Lower leg skin (tissue), 3 donors: Measurements from ENCODE around the gene FTH1.

Experiments used
- CTCF ChIP-seq, 3 donors: fragments of 450-650 bp; IDR thresholded peaks; one replicate each; pipeline ENCODE4 v1.5.1; 2016; ENCODE audit warnings: antibody characterized with exemption in 3 of 3, mild to moderate bottlenecking in 3 of 3, moderate library complexity in 2 of 3
- POLR2A ChIP-seq, 2 donors: fragments of 450-650 bp; IDR thresholded peaks; one replicate each; pipeline ENCODE4 v1.6.1; 2016 to 2017; ENCODE audit warnings: antibody characterized with exemption in 2 of 2, mild to moderate bottlenecking in 1 of 2, moderate library complexity in 1 of 2

GRCh38 chr11:61917334-61918109, 49.9 kb downstream of the FTH1 start, which contains the start of gene RAB3IL1:
- no peak for TF ChIP-seq POLR2A (IDR thresholded peaks at IDR 0.05)
- TF ChIP-seq CTCF (IDR thresholded peaks at IDR 0.05) = no peak
